ENCODE results near the gene DIS3L2.
A peak's percentile ranks its signal among the peaks of the same experiment; 100 is the strongest.
"Not testable (repeated sequence)": the region's sequence is repeated elsewhere in the genome, so short reads cannot be mapped to it uniquely, and the experiment has no call there.

DIS3L2 gene

GRCh38 chr2:232132181-232132580 is 170.7 kb downstream of the DIS3L2 start:
- no peak for DNase-seq

GRCh38 chr2:232133078-232133477 is 171.6 kb downstream of the DIS3L2 start:
- no peak for DNase-seq

- no peak for DNase-seq
Measured at GRCh38 chr2:232134939-232135338, 173.4 kb downstream of the DIS3L2 start.

GRCh38 chr2:232137356-232138147 is 176.0 kb downstream of the DIS3L2 start:
- no peak for DNase-seq

GRCh38 chr2:232138441-232138840 is 176.9 kb downstream of the DIS3L2 start:
- no peak for DNase-seq

- no peak for DNase-seq
Measured at GRCh38 chr2:232139171-232139594, 177.7 kb downstream of the DIS3L2 start.

GRCh38 chr2:232139786-232140562 is 178.5 kb downstream of the DIS3L2 start:
- no peak for DNase-seq

- no peak for DNase-seq
Measured at GRCh38 chr2:232141591-232141990, 180.1 kb downstream of the DIS3L2 start.

GRCh38 chr2:232142049-232142448 is 180.5 kb downstream of the DIS3L2 start:
- DNase-seq = peak; percentile 7

- DNase-seq = no peak
Measured at GRCh38 chr2:232142502-232142901, 181.0 kb downstream of the DIS3L2 start.

- no peak for DNase-seq
Measured at GRCh38 chr2:232146294-232146693, 184.8 kb downstream of the DIS3L2 start.

GRCh38 chr2:232147440-232148077 is 186.0 kb downstream of the DIS3L2 start:
- DNase-seq = no peak

GRCh38 chr2:232162187-232162586 is 200.7 kb downstream of the DIS3L2 start:
- DNase-seq = no peak

GRCh38 chr2:232170396-232170795 is 208.9 kb downstream of the DIS3L2 start:
- no peak for DNase-seq

GRCh38 chr2:232174662-232175061 is 213.1 kb downstream of the DIS3L2 start:
- no peak for DNase-seq

- not testable (repeated sequence) for DNase-seq
Measured at GRCh38 chr2:232176587-232176986, 215.1 kb downstream of the DIS3L2 start.

- DNase-seq = no peak
Measured at GRCh38 chr2:232183279-232183678, 221.8 kb downstream of the DIS3L2 start.

- DNase-seq = no peak
Measured at GRCh38 chr2:232184346-232184745, 222.8 kb downstream of the DIS3L2 start.

- no peak for DNase-seq
Measured at GRCh38 chr2:232190796-232191195, 229.3 kb downstream of the DIS3L2 start.

- DNase-seq = no peak
Measured at GRCh38 chr2:232195487-232195886, 234.0 kb downstream of the DIS3L2 start.

GRCh38 chr2:232196802-232197201 is 235.3 kb downstream of the DIS3L2 start:
- DNase-seq = no peak

GRCh38 chr2:232200195-232200594 is 238.7 kb downstream of the DIS3L2 start:
- no peak for DNase-seq

- no peak for DNase-seq
Measured at GRCh38 chr2:232203166-232203891, 241.8 kb downstream of the DIS3L2 start.
